Activated T-helper 1 cell treated with anti-CD3 and anti-CD28 coated beads, Interleukin-12 subunit alpha, Interleukin-12 subunit beta, Interleukin-2, Interleukin-4 antibody, amounts not matched to agents 30 ng/mL and 10 ng/mL and 1 ng/mL, durations not matched to agents 14 hours and 24 hours and 36 hours (primary cell): ENCODE measurements around the gene NAXD. TPM values are rescaled to one million over a fixed set of nuclear protein-coding genes. Genes with fewer than 3 reads are reported as not detected.
"Not testable (repeated sequence)": the region's sequence is repeated elsewhere in the genome, so short reads cannot be mapped to it uniquely, and the experiment has no call there.

Source experiments
- DNase-seq: peaks from one replicate; pipeline ENCODE4 v3.0.0; 2021; ENCODE audit warnings: low spot score
- H3K27ac Mint-ChIP-seq: one replicate; pipeline ENCODE4 v1.8.0; 2021; ENCODE audit warnings: mild to moderate bottlenecking, mixed read lengths
- H3K27me3 Mint-ChIP-seq: one replicate; pipeline ENCODE4 v1.8.0; 2022; ENCODE audit warnings: mild to moderate bottlenecking, moderate library complexity, mixed read lengths; ENCODE audit not compliant: insufficient read depth
- H3K36me3 Mint-ChIP-seq: one replicate; pipeline ENCODE4 v1.8.0; 2021; ENCODE audit warnings: low read depth, mixed read lengths
- H3K4me1 Mint-ChIP-seq: one replicate; pipeline ENCODE4 v1.8.0; 2021; ENCODE audit warnings: low read depth, mixed read lengths
- H3K4me3 Mint-ChIP-seq: one replicate; pipeline ENCODE4 v1.8.0; 2021; ENCODE audit warnings: mild to moderate bottlenecking, moderate library complexity, mixed read lengths
- H3K9me3 Mint-ChIP-seq: one replicate; pipeline ENCODE4 v1.8.0; 2021; ENCODE audit warnings: mixed read lengths
- intact Hi-C: fragments of 100-400 bp; cut with micrococcal nuclease; formaldehyde crosslinking; loops from one replicate; pipeline ENCODE4 v1.15.1; 2024
- total RNA-seq: library from RNA; stranded (reverse); gene quantifications from 2 replicates; pipeline ENCODE4 v1.2.3, GENCODE V29; 2022

Gene NAXD
- total RNA-seq, 1 donor from 2014 or later = 22.0 TPM

- intact Hi-C loops, H3K4me3 Mint-ChIP-seq, H3K36me3 Mint-ChIP-seq, DNase-seq, H3K9me3 Mint-ChIP-seq, H3K4me1 Mint-ChIP-seq, H3K27ac Mint-ChIP-seq: not testable (repeated sequence)
- peaks cover 17% of the 10 kb centered on the region for H3K27me3 Mint-ChIP-seq
Measured at GRCh38 chr13:110606281-110606680, 9.1 kb upstream of the NAXD start.

- no peaks in the 10 kb centered on the region for H3K36me3 Mint-ChIP-seq
- H3K27ac Mint-ChIP-seq = no peak overlapping the region
- no peaks in the 10 kb centered on the region for H3K9me3 Mint-ChIP-seq
- H3K27me3 Mint-ChIP-seq = peaks cover 13% of the 10 kb centered on the region
- H3K4me1 Mint-ChIP-seq = peaks cover 6% of the 10 kb centered on the region
- no peak for DNase-seq
- H3K4me3 Mint-ChIP-seq = no peak overlapping the region
- intact Hi-C loops = no loop called here
Measured at GRCh38 chr13:110607675-110608224, 7.6 kb upstream of the NAXD start.

- Mint-ChIP-seq H3K9me3 (peaks cover 10% of the 10 kb centered on the region), H3K4me1 (peaks cover 6% of the 10 kb centered on the region), H3K27ac (peak overlapping the region; percentile 4), H3K4me3 (no peak overlapping the region), H3K36me3 (peaks cover 4% of the 10 kb centered on the region), H3K27me3 (peaks cover 6% of the 10 kb centered on the region)
- intact Hi-C loops = loop anchor here (10.0 kb wide), 3 partner anchors 156 to 826 kb away; partner anchors contain the start of gene IRS2
- DNase-seq = no peak
Measured at GRCh38 chr13:110610955-110611595, 4.3 kb upstream of the NAXD start.

GRCh38 chr13:110615005-110615321, 382 bp upstream of the NAXD start:
- peaks cover 10% of the 10 kb centered on the region for H3K9me3 Mint-ChIP-seq
- H3K4me1 Mint-ChIP-seq = peaks cover 24% of the 10 kb centered on the region
- DNase-seq = no peak
- peaks cover 6% of the 10 kb centered on the region for H3K27me3 Mint-ChIP-seq
- peaks cover 5% of the 10 kb centered on the region for H3K36me3 Mint-ChIP-seq
- intact Hi-C loops = loop anchor here (1.0 to 10.0 kb wide), 4 partner anchors 100 to 830 kb away; partner anchors contain the start of gene IRS2
- H3K4me3 Mint-ChIP-seq = peak overlapping the region; percentile 96
- H3K27ac Mint-ChIP-seq = peak overlapping the region; percentile 94

GRCh38 chr13:110616103-110617101, 1.1 kb downstream of the NAXD start:
- no peaks in the 10 kb centered on the region for H3K27me3 Mint-ChIP-seq
- H3K4me3 Mint-ChIP-seq = peak overlapping the region; percentile 96
- peaks cover 21% of the 10 kb centered on the region for H3K4me1 Mint-ChIP-seq
- intact Hi-C loops = loop anchor here (1.0 to 10.0 kb wide), 6 partner anchors 13 to 832 kb away; partner anchors contain the start of genes ANKRD10, IRS2 and RAB20
- peak overlapping the region; percentile 75 for H3K27ac Mint-ChIP-seq
- DNase-seq = peak; percentile 25
- H3K9me3 Mint-ChIP-seq = peaks cover 10% of the 10 kb centered on the region
- H3K36me3 Mint-ChIP-seq = peaks cover 5% of the 10 kb centered on the region

- H3K4me3 Mint-ChIP-seq = peak overlapping the region; percentile 96
- H3K4me1 Mint-ChIP-seq = peaks cover 23% of the 10 kb centered on the region
- no peaks in the 10 kb centered on the region for H3K27me3 Mint-ChIP-seq
Measured at GRCh38 chr13:110617321-110618072, 2.2 kb downstream of the NAXD start.

GRCh38 chr13:110618167-110618566, 2.8 kb downstream of the NAXD start:
- H3K9me3 Mint-ChIP-seq = peaks cover 9% of the 10 kb centered on the region
- peaks cover 5% of the 10 kb centered on the region for H3K36me3 Mint-ChIP-seq
- DNase-seq = no peak
- peaks cover 23% of the 10 kb centered on the region for H3K4me1 Mint-ChIP-seq
- H3K27ac Mint-ChIP-seq = no peak overlapping the region
- intact Hi-C loops = loop anchor here (10.0 kb wide), 3 partner anchors 163 to 833 kb away; partner anchors contain the start of gene IRS2
- H3K27me3 Mint-ChIP-seq = no peaks in the 10 kb centered on the region
- H3K4me3 Mint-ChIP-seq = peak overlapping the region; percentile 45

More at GRCh38 chr13:110617321-110618072, 2.2 kb downstream of the NAXD start:
- H3K36me3 Mint-ChIP-seq = peaks cover 5% of the 10 kb centered on the region
- no peak for DNase-seq
- intact Hi-C loops = loop anchor here (2.0 to 10.0 kb wide), 5 partner anchors 57 to 833 kb away; partner anchors contain the start of genes ANKRD10, IRS2 and RAB20
- H3K9me3 Mint-ChIP-seq = peaks cover 10% of the 10 kb centered on the region
- H3K27ac Mint-ChIP-seq = no peak overlapping the region

GRCh38 chr13:110618780-110619179, 3.4 kb downstream of the NAXD start:
- H3K27ac Mint-ChIP-seq = no peak overlapping the region
- no peak for DNase-seq

GRCh38 chr13:110620596-110620995, 5.3 kb downstream of the NAXD start:
- no peaks in the 10 kb centered on the region for H3K9me3 Mint-ChIP-seq
- intact Hi-C loops = no loop called here
- no peaks in the 10 kb centered on the region for H3K27me3 Mint-ChIP-seq
- peaks cover 23% of the 10 kb centered on the region for H3K4me1 Mint-ChIP-seq
- no peak overlapping the region for H3K4me3 Mint-ChIP-seq
- H3K27ac Mint-ChIP-seq = no peak overlapping the region
- peaks cover 1% of the 10 kb centered on the region for H3K36me3 Mint-ChIP-seq
- DNase-seq = no peak

More at GRCh38 chr13:110618780-110619179, 3.4 kb downstream of the NAXD start:
- intact Hi-C loops = loop anchor here (10.0 kb wide), 3 partner anchors 164 to 834 kb away; partner anchors contain the start of gene IRS2
- Mint-ChIP-seq H3K4me3 (peak overlapping the region; percentile 45), H3K9me3 (peaks cover 3% of the 10 kb centered on the region), H3K27me3 (no peaks in the 10 kb centered on the region), H3K4me1 (peaks cover 23% of the 10 kb centered on the region), H3K36me3 (peaks cover 5% of the 10 kb centered on the region)

- H3K9me3 Mint-ChIP-seq = no peaks in the 10 kb centered on the region
- peaks cover 33% of the 10 kb centered on the region for H3K4me1 Mint-ChIP-seq
- H3K27ac Mint-ChIP-seq = no peak overlapping the region
Measured at GRCh38 chr13:110624766-110625756, 9.7 kb downstream of the NAXD start.

GRCh38 chr13:110625771-110626321, 10.5 kb downstream of the NAXD start:
- intact Hi-C loops = no loop called here
- Mint-ChIP-seq H3K9me3 (no peaks in the 10 kb centered on the region), H3K4me1 (peaks cover 39% of the 10 kb centered on the region), H3K36me3 (peaks cover 23% of the 10 kb centered on the region), H3K27ac (no peak overlapping the region), H3K4me3 (no peak overlapping the region), H3K27me3 (no peaks in the 10 kb centered on the region)
- no peak for DNase-seq

More at GRCh38 chr13:110624766-110625756, 9.7 kb downstream of the NAXD start:
- no peak for DNase-seq
- intact Hi-C loops = no loop called here
- Mint-ChIP-seq H3K4me3 (no peak overlapping the region), H3K36me3 (peaks cover 22% of the 10 kb centered on the region), H3K27me3 (no peaks in the 10 kb centered on the region)
